GM12878 (cell line): ENCODE results near the gene TANC1. TPM values are rescaled to one million over a fixed set of nuclear protein-coding genes. Genes with fewer than 3 reads are reported as not detected.

ENCODE experiments used
- ATAC-seq: fragments of 200-7000 bp; cut with Tn5 transposase; 3 replicates; pipeline ENCODE4 v1.9.1; 2020; ENCODE audit warnings: mild to moderate bottlenecking, moderate library complexity
- BruUV-seq: library from RNA; stranded (reverse); fragments of 400-500 nt; replicated peaks from 2 replicates; lab custom pipeline; 2021; lab: Mats Ljungman, UMichigan
- CTCF ChIA-PET: fragments of 300-600 bp; sonication (Branson Sonifier 250); formaldehyde crosslinking; extraction: SDS; loops from one replicate; lab custom pipeline; 2021; ENCODE audit warnings: inconsistent platforms; lab: Yijun Ruan, JAX
- POLR2A ChIA-PET: fragments of 350-600 bp; formaldehyde crosslinking; extraction: SDS; loops from one replicate; lab custom pipeline; 2021; ENCODE audit warnings: inconsistent platforms; lab: Charles Lee
- RAD21 ChIA-PET: fragments of 300-600 bp; sonication (Branson Sonifier 250); formaldehyde crosslinking; loops from one replicate; lab custom pipeline; 2023; ENCODE audit warnings: antibody characterized with exemption; ENCODE audit not compliant: unreplicated experiment; lab: Charles Lee
- SMC1A ChIA-PET: fragments of 300-600 bp; sonication (Branson Sonifier 250); formaldehyde crosslinking; loops from one replicate; lab custom pipeline; 2023; ENCODE audit not compliant: unreplicated experiment, uncharacterized antibody; lab: Charles Lee
- DNase-seq: peaks from one replicate; pipeline ENCODE4 v3.0.0-alpha.2; 2011; ENCODE audit warnings: low read depth, low spot score
- FAIRE-seq: peaks from 3 replicates; lab custom pipeline; 2011; peaks lifted over from hg19 to GRCh38; lab: Jason Lieb, UNC
- H2AFZ ChIP-seq: 2 replicates; pipeline ENCODE4 v1.6.0; 2011; ENCODE audit warnings: low read depth, low read length, control low read depth; ENCODE audit not compliant: control insufficient read depth
- H3K27ac ChIP-seq: 2 replicates; pipeline ENCODE4 v1.5.1; 2011; ENCODE audit warnings: control low read depth; ENCODE audit not compliant: control insufficient read depth, insufficient read depth
- H3K27me3 ChIP-seq, 2 experiments: replicated peaks in 1 of 2; 2 replicates each; pipeline versions ENCODE4 v1.6.0 to v1.6.1; 2011; ENCODE audit warnings: low read length in 1 of 2; ENCODE audit not compliant: control insufficient read depth in 2 of 2, insufficient read depth in 2 of 2
- H3K36me3 ChIP-seq, 2 experiments: 2 replicates each; pipeline ENCODE4 v1.5.1; 2011; ENCODE audit warnings: low read length in 1 of 2; ENCODE audit not compliant: control insufficient read depth in 2 of 2, insufficient read depth in 2 of 2
- H3K4me1 ChIP-seq: 2 replicates; pipeline ENCODE4 v1.6.1; 2011; ENCODE audit warnings: mild to moderate bottlenecking, low read length, moderate library complexity, mixed read lengths; ENCODE audit not compliant: control insufficient read depth, insufficient read depth
- H3K4me2 ChIP-seq: 2 replicates; pipeline ENCODE4 v1.6.0; 2011; ENCODE audit warnings: control low read depth; ENCODE audit not compliant: control insufficient read depth, insufficient read depth
- H3K4me3 ChIP-seq: fragments of 200-600 bp; sonication (generic); 2 replicates; pipeline ENCODE4 v1.5.1; 2016
- H3K79me2 ChIP-seq: 2 replicates; pipeline ENCODE4 v1.6.0; 2011; ENCODE audit warnings: low read length; ENCODE audit not compliant: control insufficient read depth, insufficient read depth
- H3K9ac ChIP-seq: 2 replicates; pipeline ENCODE4 v1.8.0; 2011; ENCODE audit warnings: low read length, control low read depth, mixed read lengths; ENCODE audit not compliant: control insufficient read depth, insufficient read depth
- H3K9me3 ChIP-seq: replicated peaks from 3 replicates; pipeline ENCODE4 v1.5.1; 2011; ENCODE audit warnings: mild to moderate bottlenecking, low read length; ENCODE audit not compliant: control insufficient read depth, insufficient read depth
- H4K20me1 ChIP-seq: 2 replicates; pipeline ENCODE4 v1.6.0; 2011; ENCODE audit not compliant: control insufficient read depth, insufficient read depth
- ASH2L ChIP-seq: fragments of 300-600, 200-600 bp; sonication (generic); IDR thresholded peaks from 2 replicates; pipeline ENCODE4 v1.6.1; 2017; ENCODE audit warnings: low read depth, mild to moderate bottlenecking, borderline replicate concordance
- BACH1 ChIP-seq: fragments of 450-650 bp; IDR thresholded peaks from 2 replicates; pipeline ENCODE4 v1.6.1; 2017; ENCODE audit warnings: mild to moderate bottlenecking, borderline replicate concordance
- BMI1 ChIP-seq: fragments of 450-650 bp; IDR thresholded peaks from 2 replicates; pipeline ENCODE4 v1.6.1; 2016; ENCODE audit warnings: mild to moderate bottlenecking, moderate library complexity, borderline replicate concordance
- IRF4 ChIP-seq: IDR thresholded peaks from 2 replicates; pipeline ENCODE4 v1.6.1; 2011; ENCODE audit warnings: low read depth, low read length
- NRF1 ChIP-seq: conservative IDR thresholded peaks from 2 replicates; pipeline ENCODE4 v1.6.1; 2011; ENCODE audit warnings: mild to moderate bottlenecking, low read depth, low read length, improper control_type of control experiment
- SUPT20H ChIP-seq: IDR thresholded peaks from 2 replicates; pipeline ENCODE4 v1.6.1; 2011; ENCODE audit warnings: low read depth, mild to moderate bottlenecking, low read length, moderate library complexity, borderline replicate concordance; ENCODE audit not compliant: control insufficient read depth
- TBL1XR1 ChIP-seq: IDR thresholded peaks from 2 replicates; pipeline ENCODE4 v1.6.1; 2012; ENCODE audit warnings: low read depth, low read length, improper control_type of control experiment
- TCF3 ChIP-seq: IDR thresholded peaks from 2 replicates; pipeline ENCODE4 v1.6.1; 2012; ENCODE audit warnings: low read depth, mild to moderate bottlenecking, low read length, borderline replicate concordance; ENCODE audit not compliant: insufficient read depth
- USF2 ChIP-seq: IDR thresholded peaks from 2 replicates; pipeline ENCODE4 v1.6.1; 2011; ENCODE audit warnings: low read depth, low read length, improper control_type of control experiment, borderline replicate concordance
- YY1 ChIP-seq: IDR thresholded peaks from 2 replicates; pipeline ENCODE4 v1.6.1; 2011; ENCODE audit warnings: low read depth, mild to moderate bottlenecking, low read length
- ZBED1 ChIP-seq: IDR thresholded peaks from 2 replicates; pipeline ENCODE4 v1.6.1; 2016; ENCODE audit warnings: borderline replicate concordance
- ZNF217 ChIP-seq: fragments of 450-650 bp; IDR thresholded peaks from 2 replicates; pipeline ENCODE4 v1.6.1; 2017; ENCODE audit warnings: antibody characterized with exemption, mild to moderate bottlenecking
- WGBS: methylation state at CpG from one replicate; pipeline ENCODE4 v1.1.6; 2016; ENCODE audit warnings: low lambda C conversion rate; ENCODE audit not compliant: insufficient replicate concordance, insufficient coverage; ENCODE audit errors: missing lambda C conversion rate; 5-methylcytosine and 5-hydroxymethylcytosine counted together
- in situ Hi-C: fragments of 300-500 bp; cut with MboI; formaldehyde crosslinking; loops from 9 replicates; pipeline ENCODE4 v1.14.3; 2018; ENCODE audit warnings: mixed read lengths
- intact Hi-C: fragments of 100-400 bp; cut with micrococcal nuclease; formaldehyde crosslinking; loops from one replicate; pipeline ENCODE4 v1.14.2; 2022; ENCODE audit not compliant: unreplicated experiment
- polyA plus RNA-seq, 11 experiments: library from polyadenylated mRNA; depleted of rRNA in 4 of 11; unstranded in 6 of 11; stranded (reverse) in 5 of 11; fragments of >200 nt; fragmentation: Nextera tagmentation in 4 of 11; fragmentation: Illumina TruSeq in 1 of 11; extraction: Ambion mirVana in 4 of 11; extraction: Trizol in 1 of 11; gene quantifications; 1 replicate in 1 of 11; 2 replicates in 10 of 11; pipeline versions ENCODE4 v1.2.1 to v1.2.3, GENCODE V29; 2011 to 2016; ENCODE audit warnings: inconsistent platforms in 2 of 11, missing spikeins in 2 of 11, low read depth in 1 of 11
- total RNA-seq, 4 experiments: library from RNA; depleted of rRNA in 3 of 4; stranded (reverse); fragments of >200 nt in 3 of 4; fragmentation: Illumina TruSeq in 1 of 4; extraction: Trizol in 1 of 4; gene quantifications; 2 replicates each; pipeline versions ENCODE4 v1.2.1 to v1.2.3, GENCODE V29; 2013 to 2021
- TF ChIP-seq, protein P1 (sequence below): fragments of 450-650 bp; IDR thresholded peaks from 2 replicates; pipeline ENCODE4 v1.6.1; 2017; ENCODE audit warnings: low read depth, mild to moderate bottlenecking, moderate library complexity
- TF ChIP-seq, protein P2 (sequence below): fragments of 450-650 bp; IDR thresholded peaks from 2 replicates; pipeline ENCODE4 v1.6.1; 2017; ENCODE audit warnings: mild to moderate bottlenecking, moderate library complexity
- TF ChIP-seq, protein P3 (sequence below): IDR thresholded peaks from 2 replicates; pipeline ENCODE4 v1.6.1; 2011; ENCODE audit warnings: borderline replicate concordance, low read depth, mild to moderate bottlenecking, moderate library complexity, low read length; ENCODE audit not compliant: insufficient read depth, poor library complexity, severe bottlenecking

TANC1 gene
- total and polyA plus RNA-seq, 10 of the 15 experiments (the other 5 are each of a cell fraction or from before 2014, with no cell fraction given), result 0.05 to 5.0 (median 0.34) TPM

- no peak for TF ChIP-seq TBL1XR1
- no peak for TF ChIP-seq IRF4
- TF ChIP-seq SUPT20H, result no peak
- TF ChIP-seq ZBED1, result no peak
- no peak for TF ChIP-seq YY1
Measured at GRCh38 chr2:159179696-159180095, 211.3 kb downstream of the TANC1 start (continued).

DNA sequence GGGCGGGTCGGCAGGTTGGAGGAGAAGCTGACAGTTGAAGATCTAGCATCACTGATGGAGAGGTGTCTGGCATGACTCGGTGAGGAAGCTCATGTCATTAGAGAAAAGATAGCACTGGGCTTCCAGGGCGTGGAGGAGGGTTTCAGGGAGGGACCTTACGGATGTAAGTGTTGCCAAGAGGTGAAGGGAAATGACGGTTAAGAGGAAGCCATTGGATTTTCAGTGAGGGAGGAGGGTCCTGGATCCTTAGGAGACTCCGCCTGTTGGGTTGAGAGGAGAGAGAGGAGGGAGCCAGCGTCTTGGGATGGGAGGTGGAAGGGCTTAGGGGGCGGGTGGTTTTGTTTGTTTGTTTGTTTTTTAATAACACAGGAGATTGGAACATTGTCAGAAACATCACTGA lies 214.9 kb downstream of the TANC1 start:
- BruUV-seq, result no TSS peak
- no peak for ATAC-seq
- Histone ChIP-seq H3K27me3 (no peaks in the 10 kb centered on the region), H3K36me3 (no peaks in the 10 kb centered on the region), H3K27ac (no peak overlapping the region), H3K4me1 (peaks cover 20% of the 10 kb centered on the region), H3K9ac (no peak overlapping the region), H3K79me2 (no peaks in the 10 kb centered on the region), H3K9me3 (no peaks in the 10 kb centered on the region), H3K4me2 (no peak overlapping the region), H2AFZ (no peak overlapping the region), H4K20me1 (no peaks in the 10 kb centered on the region; the same call in 1 of the 2 replicates)
- in situ Hi-C loops, result no loop called here
- WGBS, result 86% methylated on average over 9 of the region's 9 CpGs
- ChIA-PET POLR2A (no interaction called here), RAD21 (no interaction called here), CTCF (no interaction called here), SMC1A (interaction anchor here (0.9 kb wide), 1 partner anchor 14 kb away, joined by 4 read pairs; no protein-coding TSS in a partner anchor)
- no peak for FAIRE-seq
- DNase-seq, result no peak
- intact Hi-C loops, result no loop called here
- TF ChIP-seq USF2 (no peak), BMI1 (no peak), ZNF217 (no peak), ASH2L (no peak), BACH1 (no peak), TCF3 (no peak), NRF1 (no peak)
- TF ChIP-seq, protein P1, sequence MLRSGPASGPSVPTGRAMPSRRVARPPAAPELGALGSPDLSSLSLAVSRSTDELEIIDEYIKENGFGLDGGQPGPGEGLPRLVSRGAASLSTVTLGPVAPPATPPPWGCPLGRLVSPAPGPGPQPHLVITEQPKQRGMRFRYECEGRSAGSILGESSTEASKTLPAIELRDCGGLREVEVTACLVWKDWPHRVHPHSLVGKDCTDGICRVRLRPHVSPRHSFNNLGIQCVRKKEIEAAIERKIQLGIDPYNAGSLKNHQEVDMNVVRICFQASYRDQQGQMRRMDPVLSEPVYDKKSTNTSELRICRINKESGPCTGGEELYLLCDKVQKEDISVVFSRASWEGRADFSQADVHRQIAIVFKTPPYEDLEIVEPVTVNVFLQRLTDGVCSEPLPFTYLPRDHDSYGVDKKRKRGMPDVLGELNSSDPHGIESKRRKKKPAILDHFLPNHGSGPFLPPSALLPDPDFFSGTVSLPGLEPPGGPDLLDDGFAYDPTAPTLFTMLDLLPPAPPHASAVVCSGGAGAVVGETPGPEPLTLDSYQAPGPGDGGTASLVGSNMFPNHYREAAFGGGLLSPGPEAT, result no peak
- TF ChIP-seq, protein P2, sequence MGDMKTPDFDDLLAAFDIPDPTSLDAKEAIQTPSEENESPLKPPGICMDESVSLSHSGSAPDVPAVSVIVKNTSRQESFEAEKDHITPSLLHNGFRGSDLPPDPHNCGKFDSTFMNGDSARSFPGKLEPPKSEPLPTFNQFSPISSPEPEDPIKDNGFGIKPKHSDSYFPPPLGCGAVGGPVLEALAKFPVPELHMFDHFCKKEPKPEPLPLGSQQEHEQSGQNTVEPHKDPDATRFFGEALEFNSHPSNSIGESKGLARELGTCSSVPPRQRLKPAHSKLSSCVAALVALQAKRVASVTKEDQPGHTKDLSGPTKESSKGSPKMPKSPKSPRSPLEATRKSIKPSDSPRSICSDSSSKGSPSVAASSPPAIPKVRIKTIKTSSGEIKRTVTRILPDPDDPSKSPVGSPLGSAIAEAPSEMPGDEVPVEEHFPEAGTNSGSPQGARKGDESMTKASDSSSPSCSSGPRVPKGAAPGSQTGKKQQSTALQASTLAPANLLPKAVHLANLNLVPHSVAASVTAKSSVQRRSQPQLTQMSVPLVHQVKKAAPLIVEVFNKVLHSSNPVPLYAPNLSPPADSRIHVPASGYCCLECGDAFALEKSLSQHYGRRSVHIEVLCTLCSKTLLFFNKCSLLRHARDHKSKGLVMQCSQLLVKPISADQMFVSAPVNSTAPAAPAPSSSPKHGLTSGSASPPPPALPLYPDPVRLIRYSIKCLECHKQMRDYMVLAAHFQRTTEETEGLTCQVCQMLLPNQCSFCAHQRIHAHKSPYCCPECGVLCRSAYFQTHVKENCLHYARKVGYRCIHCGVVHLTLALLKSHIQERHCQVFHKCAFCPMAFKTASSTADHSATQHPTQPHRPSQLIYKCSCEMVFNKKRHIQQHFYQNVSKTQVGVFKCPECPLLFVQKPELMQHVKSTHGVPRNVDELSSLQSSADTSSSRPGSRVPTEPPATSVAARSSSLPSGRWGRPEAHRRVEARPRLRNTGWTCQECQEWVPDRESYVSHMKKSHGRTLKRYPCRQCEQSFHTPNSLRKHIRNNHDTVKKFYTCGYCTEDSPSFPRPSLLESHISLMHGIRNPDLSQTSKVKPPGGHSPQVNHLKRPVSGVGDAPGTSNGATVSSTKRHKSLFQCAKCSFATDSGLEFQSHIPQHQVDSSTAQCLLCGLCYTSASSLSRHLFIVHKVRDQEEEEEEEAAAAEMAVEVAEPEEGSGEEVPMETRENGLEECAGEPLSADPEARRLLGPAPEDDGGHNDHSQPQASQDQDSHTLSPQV, result no peak
- TF ChIP-seq, protein P3, sequence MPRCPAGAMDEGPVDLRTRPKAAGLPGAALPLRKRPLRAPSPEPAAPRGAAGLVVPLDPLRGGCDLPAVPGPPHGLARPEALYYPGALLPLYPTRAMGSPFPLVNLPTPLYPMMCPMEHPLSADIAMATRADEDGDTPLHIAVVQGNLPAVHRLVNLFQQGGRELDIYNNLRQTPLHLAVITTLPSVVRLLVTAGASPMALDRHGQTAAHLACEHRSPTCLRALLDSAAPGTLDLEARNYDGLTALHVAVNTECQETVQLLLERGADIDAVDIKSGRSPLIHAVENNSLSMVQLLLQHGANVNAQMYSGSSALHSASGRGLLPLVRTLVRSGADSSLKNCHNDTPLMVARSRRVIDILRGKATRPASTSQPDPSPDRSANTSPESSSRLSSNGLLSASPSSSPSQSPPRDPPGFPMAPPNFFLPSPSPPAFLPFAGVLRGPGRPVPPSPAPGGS, result no peak
- TF ChIP-seq, all 136 proteins: peak for 0
- no peak overlapping the region for H3K4me3 ChIP-seq
